Upper lobe of right lung (tissue), 1 donor: ENCODE results near the gene MPP4. TPM values are rescaled to one million over a fixed set of nuclear protein-coding genes. Genes with fewer than 3 reads are reported as not detected.
A peak's percentile ranks its signal among the peaks of the same experiment; 100 is the strongest.
"Not testable (repeated sequence)": the region's sequence is repeated elsewhere in the genome, so short reads cannot be mapped to it uniquely, and the experiment has no call there.

Experiments
- ATAC-seq: fragments of 200-7000 bp; cut with Tn5 transposase; one replicate; pipeline ENCODE4 v1.9.1; 2020; ENCODE audit warnings: mild to moderate bottlenecking, moderate library complexity
- DNase-seq: peaks from one replicate; pipeline ENCODE4 v3.0.0-alpha.2; 2020
- H3K27ac ChIP-seq: fragments of 200-600 bp; one replicate; pipeline ENCODE4 v1.8.0; 2022
- H3K27me3 ChIP-seq: fragments of 200-600 bp; one replicate; pipeline ENCODE4 v1.8.0; 2022; ENCODE audit warnings: mild to moderate bottlenecking
- H3K36me3 ChIP-seq: fragments of 200-600 bp; one replicate; pipeline ENCODE4 v1.8.0; 2022
- H3K4me1 ChIP-seq: fragments of 200-600 bp; one replicate; pipeline ENCODE4 v1.8.0; 2022
- H3K4me3 ChIP-seq: fragments of 200-600 bp; one replicate; pipeline ENCODE4 v1.8.0; 2022; ENCODE audit warnings: mild to moderate bottlenecking
- H3K9me3 ChIP-seq: fragments of 200-600 bp; one replicate; pipeline ENCODE4 v1.8.0; 2022
- intact Hi-C: fragments of 100-400 bp; cut with DNase I; formaldehyde crosslinking; loops from one replicate; pipeline ENCODE4 v1.11.0; 2022
- total RNA-seq: library from RNA; stranded (reverse); fragmentation: NEBNext Ultra II Directional; extraction: Animal tissue kit (Norgen Biotek cat#: 25700); gene quantifications from one replicate; pipeline ENCODE4 v1.2.1, GENCODE V29; 2021
- TF ChIP-seq, protein P1 (sequence below): fragments of 200-600 bp; IDR thresholded peaks from one replicate; pipeline ENCODE4 v1.8.0; 2022; ENCODE audit warnings: antibody characterized with exemption
- donor health status: DM: no; HTN: yes; CAD: no; lungs with severe emphysema.

Gene MPP4
- total RNA-seq, 1 donor from 2014 or later = 0.17 TPM

DNA sequence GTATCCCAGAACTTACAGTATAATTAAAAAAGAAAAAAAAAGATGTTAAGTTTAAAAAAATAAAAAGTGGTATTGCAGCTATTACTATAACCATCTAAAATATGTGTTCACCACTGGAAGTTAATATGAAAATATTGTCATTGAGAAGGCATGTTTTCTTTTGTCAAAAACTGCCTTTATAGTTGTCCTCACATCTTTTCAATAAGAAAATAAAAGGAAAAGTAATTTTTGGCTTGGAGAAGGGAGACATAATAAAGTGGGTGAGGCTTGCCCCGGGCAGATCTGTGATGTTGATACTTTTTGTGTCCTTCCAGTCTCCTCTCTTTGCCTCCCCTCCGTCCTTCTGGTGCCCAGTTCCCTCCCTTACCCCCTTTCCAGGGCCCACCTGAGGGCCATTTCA, 24.9 kb downstream of the MPP4 start:
- TF ChIP-seq, protein P1, sequence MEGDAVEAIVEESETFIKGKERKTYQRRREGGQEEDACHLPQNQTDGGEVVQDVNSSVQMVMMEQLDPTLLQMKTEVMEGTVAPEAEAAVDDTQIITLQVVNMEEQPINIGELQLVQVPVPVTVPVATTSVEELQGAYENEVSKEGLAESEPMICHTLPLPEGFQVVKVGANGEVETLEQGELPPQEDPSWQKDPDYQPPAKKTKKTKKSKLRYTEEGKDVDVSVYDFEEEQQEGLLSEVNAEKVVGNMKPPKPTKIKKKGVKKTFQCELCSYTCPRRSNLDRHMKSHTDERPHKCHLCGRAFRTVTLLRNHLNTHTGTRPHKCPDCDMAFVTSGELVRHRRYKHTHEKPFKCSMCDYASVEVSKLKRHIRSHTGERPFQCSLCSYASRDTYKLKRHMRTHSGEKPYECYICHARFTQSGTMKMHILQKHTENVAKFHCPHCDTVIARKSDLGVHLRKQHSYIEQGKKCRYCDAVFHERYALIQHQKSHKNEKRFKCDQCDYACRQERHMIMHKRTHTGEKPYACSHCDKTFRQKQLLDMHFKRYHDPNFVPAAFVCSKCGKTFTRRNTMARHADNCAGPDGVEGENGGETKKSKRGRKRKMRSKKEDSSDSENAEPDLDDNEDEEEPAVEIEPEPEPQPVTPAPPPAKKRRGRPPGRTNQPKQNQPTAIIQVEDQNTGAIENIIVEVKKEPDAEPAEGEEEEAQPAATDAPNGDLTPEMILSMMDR = no peak
- H3K27ac ChIP-seq = no peak overlapping the region
- no peaks in the 10 kb centered on the region for H3K36me3 ChIP-seq
- no peak for DNase-seq
- no peaks in the 10 kb centered on the region for H3K9me3 ChIP-seq
- H3K4me1 ChIP-seq = no peaks in the 10 kb centered on the region
- no peak for ATAC-seq
- no peaks in the 10 kb centered on the region for H3K27me3 ChIP-seq
- intact Hi-C loops = no loop called here
- no peak overlapping the region for H3K4me3 ChIP-seq

DNA sequence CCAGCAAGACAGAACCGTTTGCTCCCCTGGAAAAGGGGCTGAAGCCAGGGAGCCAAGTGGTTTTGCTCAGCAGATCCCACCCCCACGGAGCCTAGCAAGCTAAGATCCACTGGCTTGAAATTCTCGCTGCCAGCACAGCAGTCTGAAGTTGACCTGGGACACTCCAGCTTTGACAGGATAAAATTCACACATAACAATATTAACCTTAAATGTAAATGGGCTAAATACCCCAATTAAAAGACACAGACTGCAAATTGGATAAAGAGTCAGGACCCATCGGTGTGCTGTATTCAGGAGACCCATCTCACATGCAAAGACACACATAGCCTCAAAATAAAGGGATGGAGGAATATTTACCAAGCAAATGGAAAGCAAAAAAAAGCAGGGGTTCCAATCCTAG, 27.2 kb downstream of the MPP4 start:
- H3K27me3 ChIP-seq, H3K4me1 ChIP-seq, H3K27ac ChIP-seq, intact Hi-C loops, H3K36me3 ChIP-seq, H3K4me3 ChIP-seq, H3K9me3 ChIP-seq, DNase-seq, ATAC-seq: not testable (repeated sequence)

DNA sequence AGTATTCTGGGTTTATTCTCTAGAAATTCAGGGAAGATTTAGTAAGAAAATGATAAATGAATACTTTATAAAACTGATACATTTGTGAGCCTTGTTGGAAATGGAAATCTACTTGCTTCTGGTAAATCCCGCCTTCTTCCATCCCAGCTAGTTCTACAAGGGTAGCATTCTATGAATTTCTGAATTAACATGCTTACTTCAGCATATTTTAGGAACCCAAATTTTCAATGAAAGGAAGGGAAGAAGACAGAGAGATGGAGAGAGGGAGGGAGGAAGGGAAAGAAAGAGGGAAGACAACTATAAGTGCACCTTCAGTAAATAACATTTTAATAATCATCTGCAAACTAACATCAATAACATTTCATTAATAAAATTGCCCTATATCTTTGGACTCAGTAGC, 28.6 kb downstream of the MPP4 start:
- ATAC-seq (no peak), DNase-seq (no peak)

DNA sequence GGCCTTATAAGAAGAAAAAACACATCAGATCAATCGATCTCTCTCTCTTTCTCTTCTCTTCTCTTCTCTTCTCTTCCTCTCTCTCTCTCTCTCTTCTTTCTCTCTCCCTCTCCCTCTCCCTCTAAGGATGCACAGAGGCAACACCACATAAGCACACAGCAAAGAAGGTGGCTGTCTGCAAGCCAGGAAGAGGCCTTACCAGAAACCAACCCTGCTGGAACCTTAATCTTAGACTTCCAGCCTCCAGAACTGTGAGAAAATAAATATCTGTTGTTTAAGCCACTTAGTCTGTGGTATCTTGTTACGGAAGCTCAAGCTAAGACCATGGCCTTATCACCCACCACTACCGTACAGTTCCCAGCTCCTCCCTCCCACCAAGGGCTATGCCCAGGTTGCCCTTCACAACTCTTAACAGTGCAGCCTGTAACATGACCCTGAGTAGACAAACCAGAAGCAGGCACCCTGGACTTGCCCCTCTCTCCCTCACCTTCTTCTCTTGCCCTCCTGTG, 30.0 kb downstream of the MPP4 start:
- DNase-seq = no peak
- TF ChIP-seq, protein P1 = no peak

More for the DNA sequence above, 28.6 kb downstream of the MPP4 start:
- Histone ChIP-seq H3K27me3 (no peaks in the 10 kb centered on the region), H3K4me1 (no peaks in the 10 kb centered on the region), H3K36me3 (no peaks in the 10 kb centered on the region), H3K4me3 (no peak overlapping the region), H3K27ac (no peak overlapping the region), H3K9me3 (no peaks in the 10 kb centered on the region)
- TF ChIP-seq, protein P1 = no peak
- intact Hi-C loops = no loop called here

GRCh38 chr2:201664334-201664733, 34.1 kb downstream of the MPP4 start:
- H3K4me1 ChIP-seq = no peaks in the 10 kb centered on the region
- no peaks in the 10 kb centered on the region for H3K27me3 ChIP-seq
- no peak for ATAC-seq
- H3K9me3 ChIP-seq = no peaks in the 10 kb centered on the region
- intact Hi-C loops = no loop called here
- no peak overlapping the region for H3K27ac ChIP-seq
- H3K36me3 ChIP-seq = no peaks in the 10 kb centered on the region
- TF ChIP-seq, protein P1 = no peak
- H3K4me3 ChIP-seq = no peak overlapping the region
- no peak for DNase-seq

More for the DNA sequence above, 30.0 kb downstream of the MPP4 start:
- Histone ChIP-seq H3K36me3 (no peaks in the 10 kb centered on the region), H3K27ac (no peak overlapping the region), H3K4me1 (no peaks in the 10 kb centered on the region), H3K9me3 (no peaks in the 10 kb centered on the region), H3K27me3 (no peaks in the 10 kb centered on the region), H3K4me3 (no peak overlapping the region)
- intact Hi-C loops = no loop called here
- peak; percentile 29 for ATAC-seq

GRCh38 chr2:201661366-201661765, 37.1 kb downstream of the MPP4 start:
- DNase-seq (no peak), ATAC-seq (peak; percentile 59)
- no peaks in the 10 kb centered on the region for H3K36me3 ChIP-seq
- no peak overlapping the region for H3K27ac ChIP-seq
- H3K4me3 ChIP-seq = no peak overlapping the region
- no peaks in the 10 kb centered on the region for H3K4me1 ChIP-seq
- intact Hi-C loops = no loop called here
- TF ChIP-seq, protein P1 = no peak
- no peaks in the 10 kb centered on the region for H3K27me3 ChIP-seq
- H3K9me3 ChIP-seq = no peaks in the 10 kb centered on the region
